Right atrium auricular region (tissue), 2 donors: ENCODE results near the gene TLE4. TPM values are rescaled to one million over a fixed set of nuclear protein-coding genes. Genes with fewer than 3 reads are reported as not detected.

ENCODE experiments used
- DNase-seq: peaks from one replicate; pipeline ENCODE4 v3.0.0-alpha.2; 2019; ENCODE audit warnings: low spot score
- H3K27ac ChIP-seq, 2 donors: fragments of 200-600 bp; sonication (generic); 1 replicate in 1 of 2; 2 replicates in 1 of 2; pipeline ENCODE4 v1.5.1; 2016 to 2019
- H3K27me3 ChIP-seq, 2 donors: fragments of 200-600 bp; sonication (generic); one replicate each; pipeline versions ENCODE4 v1.5.1 to v1.6.0; 2017 to 2019
- H3K36me3 ChIP-seq: fragments of 200-600 bp; sonication (generic); one replicate; pipeline ENCODE4 v1.5.1; 2016
- H3K4me1 ChIP-seq, 2 donors: fragments of 200-600 bp; sonication (generic); one replicate each; pipeline versions ENCODE4 v1.5.1 to v1.6.0; 2017 to 2019
- H3K4me3 ChIP-seq, 2 donors: fragments of 200-600 bp; sonication (generic); 1 replicate in 1 of 2; 2 replicates in 1 of 2; pipeline ENCODE4 v1.5.1; 2017 to 2019; ENCODE audit warnings: mild to moderate bottlenecking in 1 of 2, moderate library complexity in 1 of 2
- H3K9me3 ChIP-seq, 2 donors: fragments of 200-600 bp; sonication (generic); one replicate each; pipeline ENCODE4 v1.5.1; 2019
- total RNA-seq, 2 donors: library from RNA; depleted of rRNA; stranded (reverse); fragments of >200 nt; gene quantifications; one replicate each; pipeline ENCODE4 v1.1.0, GENCODE V29; 2016
- TF ChIP-seq, protein P1 (sequence below), 2 donors: fragments of 200-600 bp; sonication (generic); IDR thresholded peaks; one replicate each; pipeline ENCODE4 v1.5.1; 2019; ENCODE audit warnings: antibody characterized with exemption in 2 of 2

TLE4 gene
- total RNA-seq, 2 donors from 2014 or later = 18.9 to 26.1 TPM

DNA sequence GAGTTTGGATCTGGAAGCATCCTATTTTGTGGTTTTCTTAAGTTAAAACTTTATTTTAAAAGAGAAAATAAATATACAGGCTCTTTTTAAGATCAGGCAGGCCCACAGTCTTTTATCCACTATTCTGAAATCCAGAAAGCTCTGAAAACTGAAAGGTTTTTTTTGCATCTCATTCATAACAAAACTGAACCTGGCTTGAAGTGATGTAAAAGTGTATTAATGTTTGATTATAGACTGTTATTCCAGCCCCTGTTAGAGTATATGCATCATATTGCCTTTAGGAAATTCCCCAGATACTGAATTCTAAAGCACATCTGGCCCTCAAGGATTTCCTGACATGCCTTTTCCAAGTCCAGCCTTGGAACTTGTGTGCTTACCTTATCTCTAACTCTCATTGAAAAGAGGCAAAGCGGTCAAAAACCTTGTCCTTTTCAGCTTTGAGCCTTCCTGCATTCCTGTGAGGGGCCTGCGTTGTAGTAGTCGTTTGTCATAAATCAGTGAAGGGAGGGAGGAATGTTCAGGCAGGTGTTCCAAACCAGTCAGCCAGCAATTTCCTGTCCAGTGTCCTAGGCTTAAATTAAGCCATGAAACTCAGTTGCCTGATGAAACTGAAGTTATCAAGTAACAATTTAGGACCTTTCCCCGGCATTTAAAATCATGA, 110.4 kb downstream of the TLE4 start:
- TF ChIP-seq, protein P1, sequence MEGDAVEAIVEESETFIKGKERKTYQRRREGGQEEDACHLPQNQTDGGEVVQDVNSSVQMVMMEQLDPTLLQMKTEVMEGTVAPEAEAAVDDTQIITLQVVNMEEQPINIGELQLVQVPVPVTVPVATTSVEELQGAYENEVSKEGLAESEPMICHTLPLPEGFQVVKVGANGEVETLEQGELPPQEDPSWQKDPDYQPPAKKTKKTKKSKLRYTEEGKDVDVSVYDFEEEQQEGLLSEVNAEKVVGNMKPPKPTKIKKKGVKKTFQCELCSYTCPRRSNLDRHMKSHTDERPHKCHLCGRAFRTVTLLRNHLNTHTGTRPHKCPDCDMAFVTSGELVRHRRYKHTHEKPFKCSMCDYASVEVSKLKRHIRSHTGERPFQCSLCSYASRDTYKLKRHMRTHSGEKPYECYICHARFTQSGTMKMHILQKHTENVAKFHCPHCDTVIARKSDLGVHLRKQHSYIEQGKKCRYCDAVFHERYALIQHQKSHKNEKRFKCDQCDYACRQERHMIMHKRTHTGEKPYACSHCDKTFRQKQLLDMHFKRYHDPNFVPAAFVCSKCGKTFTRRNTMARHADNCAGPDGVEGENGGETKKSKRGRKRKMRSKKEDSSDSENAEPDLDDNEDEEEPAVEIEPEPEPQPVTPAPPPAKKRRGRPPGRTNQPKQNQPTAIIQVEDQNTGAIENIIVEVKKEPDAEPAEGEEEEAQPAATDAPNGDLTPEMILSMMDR (IDR thresholded peaks at IDR 0.05) = no peak
- peaks cover 0 to 22% of the 10 kb centered on the region in 2 donors for H3K4me1 ChIP-seq
- H3K27ac ChIP-seq = no peak overlapping the region
- no peaks in the 10 kb centered on the region for H3K9me3 ChIP-seq
- DNase-seq = no peak
- H3K4me3 ChIP-seq = no peak overlapping the region
- H3K36me3 ChIP-seq = no peaks in the 10 kb centered on the region
- no peaks in the 10 kb centered on the region for H3K27me3 ChIP-seq

DNA sequence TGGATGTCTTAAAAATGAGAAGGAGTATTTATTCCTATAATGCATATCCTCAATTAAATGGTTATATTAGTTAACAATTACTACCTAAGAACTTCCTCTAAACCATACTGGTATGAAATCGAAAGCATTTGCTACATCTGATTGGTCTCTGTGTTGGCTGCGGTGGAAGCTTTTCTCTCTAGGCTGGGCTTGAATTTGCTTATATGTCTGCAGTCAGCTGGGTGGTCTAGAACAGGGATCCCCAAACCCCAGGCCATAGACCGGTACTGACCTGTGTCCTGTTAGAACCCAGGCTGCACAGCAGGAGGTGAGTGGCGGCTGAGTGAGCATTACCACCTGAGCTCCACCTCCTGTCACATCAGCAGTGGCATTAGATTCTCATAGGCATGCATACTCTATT, 112.3 kb downstream of the TLE4 start:
- peaks cover 0 to 22% of the 10 kb centered on the region in 2 donors for H3K4me1 ChIP-seq
- TF ChIP-seq, protein P1 (IDR thresholded peaks at IDR 0.05) = no peak
- no peak overlapping the region for H3K27ac ChIP-seq
- H3K36me3 ChIP-seq = no peaks in the 10 kb centered on the region
- DNase-seq = no peak
- H3K9me3 ChIP-seq = no peaks in the 10 kb centered on the region
- H3K4me3 ChIP-seq = no peak overlapping the region
- no peaks in the 10 kb centered on the region for H3K27me3 ChIP-seq

DNA sequence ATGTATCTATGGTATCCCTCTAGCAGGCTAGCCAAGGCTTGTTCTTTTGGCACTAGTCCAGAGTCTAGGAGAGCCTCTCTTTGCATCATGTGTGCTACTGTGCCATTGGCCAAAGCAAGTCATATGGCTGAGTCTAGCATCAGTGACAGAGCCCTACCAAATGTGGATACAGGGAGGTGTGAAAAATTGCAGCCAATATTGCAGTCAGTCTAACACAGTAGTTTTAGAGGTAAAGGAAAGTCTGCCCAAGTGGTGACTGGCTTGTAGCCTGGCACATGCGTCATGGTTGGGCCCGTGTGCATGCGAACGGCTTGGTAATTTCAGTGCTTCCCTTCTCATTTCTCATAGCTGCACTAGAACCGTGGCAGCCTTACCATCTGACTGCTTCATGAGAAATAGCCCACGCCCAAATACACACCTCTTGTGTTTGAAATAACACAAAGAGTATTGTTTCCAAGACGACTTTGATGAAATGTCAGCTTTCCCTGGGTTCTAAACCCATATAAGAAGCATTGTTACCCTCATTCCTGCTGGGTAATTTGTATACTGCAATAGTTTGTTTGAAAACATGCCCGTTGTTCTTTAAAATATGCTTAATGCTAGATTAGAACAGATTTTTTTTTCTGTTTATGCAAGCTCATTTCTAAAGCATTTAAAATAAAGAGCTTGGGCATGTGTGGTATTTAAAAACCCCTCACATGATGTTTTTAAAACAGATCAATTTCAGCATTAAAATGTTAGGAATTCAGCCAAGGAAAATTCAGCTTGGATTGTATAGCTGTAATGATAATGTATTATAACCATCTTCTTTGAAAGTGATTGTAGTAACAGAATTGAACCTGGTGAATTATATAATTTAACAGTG, 113.2 kb downstream of the TLE4 start:
- no peak for DNase-seq
- Histone ChIP-seq H3K27me3 (no peaks in the 10 kb centered on the region), H3K36me3 (no peaks in the 10 kb centered on the region), H3K4me3 (no peak overlapping the region), H3K27ac (no peak overlapping the region), H3K9me3 (no peaks in the 10 kb centered on the region), H3K4me1 (peaks cover 0 to 22% of the 10 kb centered on the region in 2 donors)
- TF ChIP-seq, protein P1 (IDR thresholded peaks at IDR 0.05) = no peak

DNA sequence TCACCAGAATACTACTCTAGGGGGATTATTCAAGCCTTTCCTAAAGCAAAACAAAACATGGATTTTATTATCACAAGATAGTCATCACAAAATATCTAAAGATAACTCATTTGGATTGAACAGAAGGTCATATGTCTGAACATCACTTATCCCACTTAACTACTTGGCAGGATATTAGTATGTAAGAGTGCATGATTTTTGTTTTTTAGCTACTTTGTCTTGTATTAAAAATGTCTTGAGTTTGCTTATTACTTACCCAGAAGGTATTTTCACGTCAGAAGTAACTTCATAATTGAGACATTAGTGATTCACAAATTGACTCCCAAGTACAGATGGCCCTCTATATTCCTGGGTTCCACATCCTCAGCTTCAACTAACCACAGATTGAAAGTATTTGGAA, 113.8 kb downstream of the TLE4 start:
- H3K27ac ChIP-seq = peak overlapping the region in 1 of 2 donors; percentile 43

DNA sequence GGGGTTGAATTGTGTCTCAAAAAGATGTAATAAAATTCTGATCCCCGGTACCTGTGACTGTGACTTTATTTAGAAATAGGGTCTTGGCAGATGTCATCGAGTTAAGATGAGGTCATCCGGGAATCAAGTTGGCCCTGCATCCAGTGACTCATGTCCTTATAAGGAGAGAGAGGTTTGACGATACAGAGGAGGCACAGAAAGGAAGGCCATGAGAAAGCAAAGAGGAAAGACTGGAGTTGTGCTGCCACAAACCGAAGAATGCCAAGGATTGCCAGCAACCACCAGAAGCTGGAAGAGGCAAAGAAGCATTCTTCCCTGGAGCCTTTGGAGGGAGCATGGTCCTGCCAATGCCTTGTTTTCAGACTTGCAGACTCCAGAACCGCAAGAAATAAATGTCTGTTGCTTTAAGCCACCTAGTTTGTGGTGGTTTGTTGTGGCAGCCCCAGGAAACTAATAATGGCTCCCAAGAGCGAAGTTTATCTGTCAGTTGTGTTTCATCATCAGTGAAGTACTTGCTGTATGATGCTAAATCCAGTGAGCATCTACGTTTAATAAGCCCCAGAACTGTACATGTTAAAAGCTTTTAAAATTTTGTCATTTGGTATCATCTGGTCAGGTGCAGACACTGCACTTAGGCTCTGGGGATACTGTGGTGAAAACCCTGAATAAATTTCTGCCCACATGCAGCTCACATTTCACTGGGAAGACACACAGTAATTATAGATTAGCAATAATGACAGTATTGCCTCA, 114.8 kb downstream of the TLE4 start:
- H3K36me3 ChIP-seq = no peaks in the 10 kb centered on the region
- H3K4me1 ChIP-seq = peaks cover 0 to 22% of the 10 kb centered on the region in 2 donors
- no peak for DNase-seq
- no peak overlapping the region for H3K4me3 ChIP-seq
- peak overlapping the region in 1 of 2 donors; percentile 43 for H3K27ac ChIP-seq
- H3K27me3 ChIP-seq = no peaks in the 10 kb centered on the region
- TF ChIP-seq, protein P1 (IDR thresholded peaks at IDR 0.05) = no peak
- no peaks in the 10 kb centered on the region for H3K9me3 ChIP-seq

More for the DNA sequence above, 113.8 kb downstream of the TLE4 start:
- Histone ChIP-seq H3K36me3 (no peaks in the 10 kb centered on the region), H3K9me3 (no peaks in the 10 kb centered on the region), H3K27me3 (no peaks in the 10 kb centered on the region), H3K4me1 (peaks cover 0 to 22% of the 10 kb centered on the region in 2 donors), H3K4me3 (no peak overlapping the region)
- TF ChIP-seq, protein P1 (IDR thresholded peaks at IDR 0.05) = no peak
- DNase-seq = no peak
